ENCODE measurements around the gene EXOC8.
"Not testable (repeated sequence)": the region's sequence is repeated elsewhere in the genome, so short reads cannot be mapped to it uniquely, and the experiment has no call there.

Gene EXOC8

DNA sequence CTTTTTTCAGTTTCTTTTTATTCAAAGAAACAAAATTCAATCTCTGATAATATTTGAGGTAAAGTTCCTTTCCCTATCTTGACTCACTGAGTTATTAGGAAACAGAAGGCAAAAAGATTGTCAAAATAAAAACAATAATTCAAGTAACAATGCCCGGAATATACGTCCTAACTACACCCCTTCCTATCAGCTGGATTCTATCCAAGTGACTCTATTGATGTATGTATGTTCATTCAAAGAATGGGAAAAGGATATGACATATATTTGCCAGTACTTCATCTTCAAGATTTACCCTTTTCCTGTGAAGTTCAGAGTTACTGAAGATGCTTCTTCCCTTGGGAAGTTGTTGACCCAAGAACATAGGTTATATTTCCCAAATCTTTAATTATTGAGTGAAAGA lies 14.2 kb upstream of the EXOC8 start:
- DNase-seq = no peak

GRCh38 chr1:231348856-231349255 lies 11.2 kb upstream of the EXOC8 start:
- not testable (repeated sequence) for DNase-seq

GRCh38 chr1:231348442-231348841 lies 10.8 kb upstream of the EXOC8 start:
- no peak for DNase-seq

- DNase-seq = no peak
Measured at GRCh38 chr1:231347961-231348360, 10.3 kb upstream of the EXOC8 start.

DNA sequence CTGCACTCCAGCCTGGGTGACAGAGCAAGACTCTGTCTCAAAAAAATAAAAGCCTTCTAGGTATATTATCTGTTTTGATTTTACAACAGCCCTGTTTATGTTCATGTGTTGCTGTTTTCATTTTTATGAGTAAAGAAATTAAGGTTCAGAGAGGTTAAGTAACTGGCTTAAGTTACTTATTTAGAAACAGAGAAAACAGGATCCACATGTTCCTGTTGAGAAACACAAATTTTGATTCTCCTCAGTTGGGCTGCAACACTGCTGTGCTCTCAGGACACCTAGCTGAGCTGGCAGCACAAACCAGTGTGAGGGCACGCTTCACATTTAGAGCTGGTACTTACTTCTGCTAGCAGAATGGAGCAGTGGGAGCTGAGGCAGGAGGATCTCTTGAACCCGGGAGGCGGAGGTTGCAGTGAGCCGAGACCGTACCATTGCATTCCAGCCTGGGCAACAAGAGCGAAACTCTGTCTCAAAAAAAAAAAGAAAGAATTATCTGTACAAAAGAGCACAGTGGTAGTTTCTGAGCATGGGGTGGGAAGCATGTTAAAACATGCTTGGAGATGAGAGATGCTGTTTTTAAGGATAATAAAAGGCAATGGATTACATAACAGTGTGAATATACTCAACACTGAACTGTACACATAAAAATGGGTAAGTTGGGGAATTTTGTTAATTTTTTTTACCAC lies 2.8 kb upstream of the EXOC8 start:
- no peak for DNase-seq

DNA sequence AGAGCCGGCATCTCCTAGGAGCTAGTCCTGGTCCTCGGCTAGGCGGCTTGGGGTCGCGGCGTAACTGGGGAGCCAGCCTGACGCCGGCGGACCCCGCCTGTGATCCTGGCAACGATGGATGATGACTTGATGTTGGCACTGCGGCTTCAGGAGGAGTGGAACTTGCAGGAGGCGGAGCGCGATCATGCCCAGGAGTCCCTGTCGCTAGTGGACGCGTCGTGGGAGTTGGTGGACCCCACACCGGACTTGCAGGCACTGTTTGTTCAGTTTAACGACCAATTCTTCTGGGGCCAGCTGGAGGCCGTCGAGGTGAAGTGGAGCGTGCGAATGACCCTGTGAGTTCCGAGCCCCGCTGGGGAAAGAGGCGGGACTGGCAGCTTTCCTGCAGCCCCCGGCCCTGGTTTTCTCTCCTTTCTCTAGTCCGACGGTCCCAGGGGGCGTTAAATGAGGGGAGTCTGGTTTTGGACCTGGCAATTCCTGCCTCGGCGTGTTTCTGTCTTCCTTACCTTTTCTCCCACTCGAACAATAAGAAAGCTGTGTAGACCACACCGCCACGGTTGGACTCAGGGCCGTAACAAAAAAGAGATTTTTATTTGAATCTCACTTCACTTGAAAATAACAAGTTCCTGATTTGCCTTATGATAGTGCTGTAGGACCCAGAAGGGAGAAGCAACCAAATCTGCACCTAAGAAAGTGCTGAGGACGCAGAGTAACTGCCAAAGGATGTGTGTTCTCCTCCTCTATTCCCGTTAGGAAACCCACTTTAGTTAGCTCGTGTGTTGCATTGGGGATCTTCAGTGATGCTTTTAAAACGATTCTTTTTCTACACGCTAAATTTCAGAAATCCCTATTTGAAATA lies 847 bp upstream of the EXOC8 start, which contains the start of gene SPRTN:
Gene SPRTN, plus strand, starts transcription at position 24 of the 859 bp plus-strand sequence. Its CDS starts 91 bp downstream, at position 115.
- no peak for DNase-seq

DNA sequence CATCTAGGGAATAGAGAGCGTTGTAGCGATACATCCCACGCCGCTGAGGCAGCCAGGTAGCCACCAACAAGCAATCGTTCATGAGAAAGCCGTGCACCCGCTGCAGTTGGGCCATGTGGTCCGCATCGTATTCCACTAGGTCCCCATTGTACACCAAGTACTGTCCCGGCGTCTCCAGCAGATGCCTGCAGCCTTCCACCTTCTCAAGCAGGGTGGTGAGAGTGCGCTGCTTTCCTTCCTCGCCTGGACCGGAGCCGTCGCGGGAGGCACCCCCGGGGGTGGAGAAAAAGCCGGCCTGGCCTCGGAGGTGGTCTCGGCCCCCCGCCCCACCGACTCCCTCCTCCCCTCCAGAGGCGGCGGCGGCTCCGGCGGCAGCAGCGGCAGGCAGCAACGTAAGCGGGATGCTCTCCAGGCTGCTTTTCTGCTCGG lies 595 bp downstream of the EXOC8 start:
- DNase-seq = no peak

DNA sequence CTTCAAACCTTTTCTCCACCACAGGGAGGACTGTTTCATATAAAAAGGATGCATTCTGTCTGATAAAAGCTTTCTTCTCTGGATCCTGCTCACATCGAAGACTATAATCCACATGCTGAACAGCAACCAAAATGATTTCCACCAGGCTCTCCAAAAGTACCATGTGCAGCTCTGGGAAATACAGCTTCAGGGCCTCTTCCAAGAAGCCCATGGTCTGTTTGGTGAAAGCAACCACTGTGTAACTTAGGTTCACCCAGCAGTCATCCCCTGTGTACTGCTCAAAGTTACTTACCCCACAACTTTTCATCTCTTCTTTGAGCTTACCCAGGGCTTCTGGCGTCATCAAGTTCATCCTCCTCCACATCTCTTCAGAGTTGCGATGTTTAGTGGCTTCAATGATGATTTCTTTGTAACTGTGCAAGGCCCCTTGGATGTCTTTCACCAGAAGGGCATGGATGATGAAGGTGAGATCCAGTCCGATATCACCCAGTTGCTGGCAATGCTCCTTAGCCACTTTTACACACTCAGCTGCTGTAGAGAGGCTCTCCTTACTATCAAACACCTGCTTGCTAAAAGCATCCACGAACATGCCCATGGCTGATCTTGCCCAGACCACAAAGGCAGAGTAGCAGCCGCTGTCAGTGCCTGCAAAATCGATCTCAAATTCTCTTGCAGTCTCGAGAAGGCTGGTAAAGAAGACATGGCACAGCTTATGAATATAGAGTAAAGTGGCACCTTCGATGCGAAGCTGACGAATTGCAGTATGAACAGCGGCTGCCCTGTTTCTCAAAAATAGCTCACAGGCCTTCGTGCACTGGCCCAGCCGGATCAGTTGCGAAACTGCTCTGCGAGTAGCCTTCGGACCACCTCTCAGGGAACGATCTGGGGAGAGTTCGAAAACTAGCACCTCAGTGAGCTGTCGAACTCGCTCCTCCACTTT lies 1.7 kb downstream of the EXOC8 start:
- DNase-seq = no peak

GRCh38 chr1:231334952-231335351 lies 2.7 kb downstream of the EXOC8 start:
- no peak for DNase-seq

- DNase-seq = no peak
Measured at GRCh38 chr1:231334079-231334666, 3.5 kb downstream of the EXOC8 start.

DNA sequence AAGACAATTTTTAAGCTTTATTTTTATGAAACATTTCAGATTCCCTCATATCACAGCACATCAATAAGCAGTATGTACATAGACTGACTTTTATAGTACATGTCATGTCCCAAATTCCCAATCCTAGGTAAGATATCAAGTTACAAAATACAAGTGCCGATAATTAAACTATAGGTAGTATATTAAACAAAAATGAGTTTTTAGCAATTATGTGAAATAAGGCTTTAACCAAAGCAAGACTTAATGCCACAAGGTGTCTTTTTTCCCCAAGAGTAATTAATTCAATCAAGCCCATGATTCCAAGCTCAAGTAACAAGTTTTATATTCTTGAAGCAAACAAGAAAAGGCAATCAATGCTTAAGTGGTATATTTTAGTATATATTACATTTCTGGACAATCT lies 4.9 kb downstream of the EXOC8 start:
- no peak for DNase-seq

GRCh38 chr1:231329483-231329882 lies 8.2 kb downstream of the EXOC8 start:
- no peak for DNase-seq

GRCh38 chr1:231327617-231328016 lies 10.0 kb downstream of the EXOC8 start:
- no peak for DNase-seq

DNA sequence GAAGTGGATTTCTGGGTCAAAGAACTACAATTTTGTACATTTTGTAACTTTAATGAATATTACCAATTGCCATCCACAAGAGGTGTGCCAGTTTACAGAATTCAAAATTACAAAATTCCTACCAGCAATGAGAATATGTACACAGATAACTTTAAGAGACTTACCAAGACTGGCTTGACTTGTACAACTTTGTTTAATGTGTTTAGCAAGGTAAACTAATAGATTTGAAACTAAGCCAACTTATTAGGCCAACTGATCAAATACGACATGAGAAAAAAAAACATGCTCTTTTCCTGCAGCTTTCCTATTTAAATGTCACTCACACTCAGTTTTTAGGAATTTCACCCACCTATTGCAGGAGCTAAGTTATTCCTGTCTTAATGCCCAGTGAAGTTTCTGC lies 11.4 kb downstream of the EXOC8 start:
- no peak for DNase-seq

DNA sequence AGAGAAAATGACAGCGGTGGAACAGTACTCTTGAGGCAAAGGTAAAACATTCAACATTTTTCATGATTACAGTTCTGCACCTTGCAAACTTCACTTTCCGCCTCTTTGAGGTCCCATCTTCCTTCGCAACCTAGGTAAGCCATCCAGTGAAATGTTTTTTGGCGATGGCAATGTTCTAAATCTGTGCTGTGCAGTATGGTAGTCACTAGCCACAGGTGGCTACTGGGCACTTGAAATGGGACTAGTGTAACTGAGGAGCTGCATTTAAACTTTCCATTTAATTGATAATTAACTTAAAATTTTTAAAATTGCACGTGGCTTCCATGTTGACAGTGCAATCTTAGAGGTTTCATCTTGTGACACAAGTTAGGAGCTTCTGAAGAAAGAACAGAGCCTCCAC lies 13.0 kb downstream of the EXOC8 start:
- no peak for DNase-seq

- DNase-seq = no peak
Measured at GRCh38 chr1:231322880-231323530, 14.6 kb downstream of the EXOC8 start.

- DNase-seq = no peak
Measured at GRCh38 chr1:231319080-231319479, 18.6 kb downstream of the EXOC8 start.

GRCh38 chr1:231318568-231318967 lies 19.1 kb downstream of the EXOC8 start:
- DNase-seq = no peak

DNA sequence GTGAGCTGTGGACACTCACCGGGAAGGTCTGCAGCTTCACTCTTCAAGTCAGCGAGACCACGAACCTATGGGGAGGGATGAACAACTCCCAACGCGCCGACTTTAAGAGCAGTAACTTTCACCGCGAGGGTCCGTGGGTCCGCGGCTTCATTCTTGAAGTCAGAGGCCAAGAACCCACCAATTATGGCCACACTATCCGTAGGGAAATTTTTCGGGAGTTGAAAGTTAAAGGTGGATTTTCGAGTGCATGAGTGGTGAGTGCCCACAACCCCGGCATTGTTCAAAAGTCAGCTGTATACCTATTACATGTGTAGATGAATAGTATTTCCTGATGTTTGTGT lies 19.7 kb downstream of the EXOC8 start:
- DNase-seq = no peak

GRCh38 chr1:231317306-231318014 lies 20.2 kb downstream of the EXOC8 start:
- DNase-seq = no peak

GRCh38 chr1:231315887-231316286 lies 21.8 kb downstream of the EXOC8 start:
- no peak for DNase-seq

GRCh38 chr1:231313661-231314060 lies 24.0 kb downstream of the EXOC8 start:
- no peak for DNase-seq
